ENCODE results near the gene TFPI. TPM values are rescaled to one million over a fixed set of nuclear protein-coding genes. Genes with fewer than 3 reads are reported as not detected.

The TFPI gene
- total and polyA plus RNA-seq, 2 donors (not counting 3 experiments of a cell fraction or from before 2014, with no cell fraction given), result 177 to 286 TPM

DNA sequence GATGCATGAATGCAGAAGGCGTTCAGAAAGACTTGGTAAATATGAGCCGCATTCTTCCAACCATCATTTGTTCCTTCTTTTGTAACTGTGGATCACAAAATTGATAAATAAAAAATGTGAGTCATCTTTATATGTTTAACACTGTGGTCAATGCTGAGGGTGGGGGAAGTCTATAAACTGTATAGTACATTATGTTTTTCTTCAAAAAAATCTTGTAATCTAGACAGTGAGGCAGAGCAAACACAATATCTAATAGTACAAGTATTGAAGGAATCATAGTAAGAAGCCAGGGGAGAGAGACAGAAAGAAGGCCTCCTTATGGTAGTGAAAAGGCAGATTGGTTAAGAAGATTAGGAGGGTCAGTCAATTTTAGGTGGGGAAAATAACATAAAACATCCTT is 75.5 kb downstream of the TFPI start:
- Histone ChIP-seq H3K27ac (ENCODE audit: insufficient read depth, low read depth, low read length) (no peak overlapping the region), H3K9me1 (replicated peaks; ENCODE audit: control insufficient read depth, extremely low read depth, insufficient read depth, low read length) (no peaks in the 10 kb centered on the region), H3K4me3 (replicated peaks in 1 of 3; ENCODE audit: insufficient read depth in 1 of 3, low read depth in 1 of 3, low read length in 3 of 3) (no peak overlapping the region), H3K27me3 (ENCODE audit: control insufficient read depth in 2 of 2, insufficient read depth in 2 of 2, low read length in 2 of 2) (no peaks in the 10 kb centered on the region), H2AFZ (ENCODE audit: low read depth, low read length) (no peak overlapping the region), H3K9ac (replicated peaks; ENCODE audit: extremely low read depth, insufficient read depth, low read length) (no peak overlapping the region), H3K36me3 (ENCODE audit: control insufficient read depth in 2 of 2, extremely low read depth in 1 of 2, insufficient read depth in 2 of 2, low read length in 2 of 2) (peaks cover 15 to 16% of the 10 kb centered on the region in 2 experiments), H3K79me2 (ENCODE audit: control insufficient read depth, insufficient read depth, low read length) (peaks cover 2% of the 10 kb centered on the region), H3K4me1 (ENCODE audit: control insufficient read depth, extremely low read depth, insufficient read depth, low read length) (peaks cover 22% of the 10 kb centered on the region), H3K4me2 (ENCODE audit: insufficient read depth, low read length) (no peak overlapping the region), H3K9me3 (replicated peaks; ENCODE audit: control insufficient read depth, insufficient read depth, low read length) (no peaks in the 10 kb centered on the region), H4K20me1 (replicated peaks; ENCODE audit: control insufficient read depth, extremely low read depth, insufficient read depth, low read length) (no peaks in the 10 kb centered on the region)
- no TSS peak for BruUV-seq (replicated peaks)
- DNase-seq (ENCODE audit: low read depth, low spot score) (no peak), FAIRE-seq (no peak)
- CTCF ChIA-PET, result no interaction called here
- intact Hi-C loops (cut with micrococcal nuclease), result no loop called here
- dilution Hi-C loops (cut with MboI; ENCODE audit: extremely low pct_ligation_motif_present, low sequenced_read_pairs), result no loop called here
- POLR2A ChIA-PET, result no interaction called here
- TF ChIP-seq FOS (IDR thresholded peaks at IDR 0.05; ENCODE audit: borderline replicate concordance, insufficient read depth, low read length) (no peak), GATA2 (IDR thresholded peaks at IDR 0.05; ENCODE audit: insufficient read depth, insufficient read length, low read depth, low read length) (no peak), CTCF (IDR thresholded peaks at IDR 0.05; ENCODE audit: extremely low read depth in 1 of 2, insufficient read depth in 1 of 2, low read depth in 1 of 2, low read length in 2 of 2) (no peak)

DNA sequence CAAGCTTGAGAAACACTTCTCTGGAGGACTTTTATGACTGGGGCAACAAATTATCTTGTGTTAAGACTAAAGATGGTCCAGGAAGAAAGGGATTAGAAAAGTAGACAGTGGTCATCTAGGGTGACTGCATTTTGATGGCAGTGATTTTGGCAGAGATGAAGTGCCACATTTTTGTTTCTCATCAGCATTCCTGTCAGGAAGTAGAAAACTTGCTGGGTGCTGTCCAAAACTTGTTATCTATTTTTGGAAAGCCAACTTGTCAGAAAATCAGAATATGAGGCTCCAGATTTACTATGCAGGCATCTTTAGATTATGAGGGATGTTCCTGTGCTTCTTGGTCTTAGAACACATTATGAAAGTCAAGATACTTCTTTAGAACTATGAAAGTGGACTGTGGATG is 77.2 kb downstream of the TFPI start:
- Histone ChIP-seq H3K4me2 (ENCODE audit: insufficient read depth, low read length) (no peak overlapping the region), H3K4me1 (ENCODE audit: control insufficient read depth, extremely low read depth, insufficient read depth, low read length) (peaks cover 11% of the 10 kb centered on the region), H3K27me3 (ENCODE audit: control insufficient read depth in 2 of 2, insufficient read depth in 2 of 2, low read length in 2 of 2) (no peaks in the 10 kb centered on the region), H3K36me3 (ENCODE audit: control insufficient read depth in 2 of 2, extremely low read depth in 1 of 2, insufficient read depth in 2 of 2, low read length in 2 of 2) (peaks cover 11 to 17% of the 10 kb centered on the region in 2 experiments), H3K9ac (replicated peaks; ENCODE audit: extremely low read depth, insufficient read depth, low read length) (no peak overlapping the region), H4K20me1 (replicated peaks; ENCODE audit: control insufficient read depth, extremely low read depth, insufficient read depth, low read length) (no peaks in the 10 kb centered on the region), H3K9me1 (replicated peaks; ENCODE audit: control insufficient read depth, extremely low read depth, insufficient read depth, low read length) (no peaks in the 10 kb centered on the region), H3K9me3 (replicated peaks; ENCODE audit: control insufficient read depth, insufficient read depth, low read length) (no peaks in the 10 kb centered on the region), H3K79me2 (ENCODE audit: control insufficient read depth, insufficient read depth, low read length) (no peaks in the 10 kb centered on the region), H3K4me3 (replicated peaks in 1 of 3; ENCODE audit: insufficient read depth in 1 of 3, low read depth in 1 of 3, low read length in 3 of 3) (no peak overlapping the region), H3K27ac (ENCODE audit: insufficient read depth, low read depth, low read length) (no peak overlapping the region), H2AFZ (ENCODE audit: low read depth, low read length) (no peak overlapping the region)
- TF ChIP-seq, protein P1, sequence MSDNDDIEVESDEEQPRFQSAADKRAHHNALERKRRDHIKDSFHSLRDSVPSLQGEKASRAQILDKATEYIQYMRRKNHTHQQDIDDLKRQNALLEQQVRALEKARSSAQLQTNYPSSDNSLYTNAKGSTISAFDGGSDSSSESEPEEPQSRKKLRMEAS (IDR thresholded peaks at IDR 0.05; ENCODE audit: insufficient read depth, insufficient read length), result no peak
- no peak for TF ChIP-seq EZH2 (IDR thresholded peaks at IDR 0.05; ENCODE audit: borderline replicate concordance, low read depth, low read length, severe bottlenecking)
- TF ChIP-seq POLR2A (IDR thresholded peaks at IDR 0.05; ENCODE audit: low read depth, low read length), result no peak
- no peak for TF ChIP-seq MYC (IDR thresholded peaks at IDR 0.05; ENCODE audit: low read depth, low read length)
- no peak for TF ChIP-seq CTCF (IDR thresholded peaks at IDR 0.05; ENCODE audit: extremely low read depth in 1 of 2, insufficient read depth in 1 of 2, low read depth in 1 of 2, low read length in 2 of 2)
- TF ChIP-seq JUN (IDR thresholded peaks at IDR 0.05; ENCODE audit: borderline replicate concordance, insufficient read depth, insufficient read length, low read depth), result no peak
- TF ChIP-seq GATA2 (IDR thresholded peaks at IDR 0.05; ENCODE audit: insufficient read depth, insufficient read length, low read depth, low read length), result no peak
- no peak for TF ChIP-seq FOS (IDR thresholded peaks at IDR 0.05; ENCODE audit: borderline replicate concordance, insufficient read depth, low read length)
- no peak for TF ChIP-seq POLR2AphosphoS5 (IDR thresholded peaks at IDR 0.05; ENCODE audit: insufficient read depth, low read depth, low read length)
- intact Hi-C loops (cut with micrococcal nuclease) (no loop called here), dilution Hi-C loops (cut with MboI; ENCODE audit: extremely low pct_ligation_motif_present, low sequenced_read_pairs) (no loop called here)
- POLR2A ChIA-PET, result no interaction called here
- FAIRE-seq (no peak), DNase-seq (ENCODE audit: low read depth, low spot score) (no peak)
- no TSS peak for BruUV-seq (replicated peaks)
- CTCF ChIA-PET, result interaction anchor here (1.1 kb wide), 1 partner anchor 614 kb away, joined by 3 read pairs; no protein-coding TSS in a partner anchor
